GM12875 (cell line): Measurements from ENCODE around the gene PIGU.
"Not testable (repeated sequence)": the region's sequence is repeated elsewhere in the genome, so short reads cannot be mapped to it uniquely, and the experiment has no call there.

Experiments
- H3K4me3 ChIP-seq: one replicate; pipeline ENCODE4 v1.5.1; 2011; ENCODE audit warnings: low read depth, low read length, control low read depth
- TF ChIP-seq, protein P1 (sequence below): IDR thresholded peaks from 2 replicates; pipeline ENCODE4 v1.5.1; 2011; ENCODE audit warnings: low read depth, mild to moderate bottlenecking, control low read depth, inconsistent platforms, low read length, moderate library complexity, borderline replicate concordance; ENCODE audit not compliant: insufficient read depth

The PIGU gene

DNA sequence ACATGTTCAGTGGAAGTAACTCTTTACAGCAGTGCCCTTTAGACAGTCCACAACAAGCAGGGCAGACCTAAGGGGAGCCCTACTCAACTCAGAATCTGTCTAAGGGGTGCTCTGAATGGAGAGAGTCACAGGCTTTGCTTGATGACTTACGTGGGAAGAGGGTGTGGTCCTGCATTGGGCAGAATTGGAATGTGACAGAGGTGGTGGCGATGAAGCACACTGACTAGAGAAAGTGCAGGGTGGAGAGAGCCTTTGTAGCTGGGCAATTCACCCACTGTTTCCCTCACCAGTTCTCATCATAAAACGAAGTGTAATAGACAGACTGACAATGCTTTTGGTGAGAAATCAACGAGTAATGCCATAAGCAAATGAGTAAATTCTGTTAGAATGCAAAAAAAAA is 38.5 kb upstream of the PIGU start:
- H3K4me3 ChIP-seq = no peak overlapping the region
- TF ChIP-seq, protein P1, sequence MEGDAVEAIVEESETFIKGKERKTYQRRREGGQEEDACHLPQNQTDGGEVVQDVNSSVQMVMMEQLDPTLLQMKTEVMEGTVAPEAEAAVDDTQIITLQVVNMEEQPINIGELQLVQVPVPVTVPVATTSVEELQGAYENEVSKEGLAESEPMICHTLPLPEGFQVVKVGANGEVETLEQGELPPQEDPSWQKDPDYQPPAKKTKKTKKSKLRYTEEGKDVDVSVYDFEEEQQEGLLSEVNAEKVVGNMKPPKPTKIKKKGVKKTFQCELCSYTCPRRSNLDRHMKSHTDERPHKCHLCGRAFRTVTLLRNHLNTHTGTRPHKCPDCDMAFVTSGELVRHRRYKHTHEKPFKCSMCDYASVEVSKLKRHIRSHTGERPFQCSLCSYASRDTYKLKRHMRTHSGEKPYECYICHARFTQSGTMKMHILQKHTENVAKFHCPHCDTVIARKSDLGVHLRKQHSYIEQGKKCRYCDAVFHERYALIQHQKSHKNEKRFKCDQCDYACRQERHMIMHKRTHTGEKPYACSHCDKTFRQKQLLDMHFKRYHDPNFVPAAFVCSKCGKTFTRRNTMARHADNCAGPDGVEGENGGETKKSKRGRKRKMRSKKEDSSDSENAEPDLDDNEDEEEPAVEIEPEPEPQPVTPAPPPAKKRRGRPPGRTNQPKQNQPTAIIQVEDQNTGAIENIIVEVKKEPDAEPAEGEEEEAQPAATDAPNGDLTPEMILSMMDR = no peak

DNA sequence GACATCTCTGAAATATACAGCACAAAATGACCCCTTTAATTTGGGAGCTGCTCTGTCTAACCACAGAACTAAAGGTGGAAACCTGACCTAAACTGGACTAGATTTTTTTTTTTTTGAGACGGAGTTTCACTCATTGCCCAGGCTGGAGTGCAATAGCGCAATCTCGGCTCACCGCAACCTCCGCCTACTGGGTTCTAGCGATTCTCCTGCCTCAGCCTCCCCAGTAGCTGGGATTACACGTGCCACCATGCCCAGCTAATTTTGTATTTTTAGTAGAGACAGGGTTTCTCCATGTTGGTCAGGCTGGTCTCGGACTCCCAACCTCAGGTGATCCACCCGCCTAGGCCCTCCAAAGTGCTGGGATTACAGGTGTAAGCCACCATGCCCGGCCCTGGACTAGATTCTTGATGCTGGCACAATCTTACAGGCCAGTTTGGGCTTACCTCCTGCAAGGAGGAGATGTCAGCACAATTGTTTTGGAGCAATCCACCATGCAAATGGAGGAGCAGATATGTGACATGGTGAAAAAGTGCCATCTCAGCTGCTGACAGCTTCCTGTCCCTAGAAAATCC is 37.1 kb upstream of the PIGU start:
- not testable (repeated sequence) for H3K4me3 ChIP-seq

DNA sequence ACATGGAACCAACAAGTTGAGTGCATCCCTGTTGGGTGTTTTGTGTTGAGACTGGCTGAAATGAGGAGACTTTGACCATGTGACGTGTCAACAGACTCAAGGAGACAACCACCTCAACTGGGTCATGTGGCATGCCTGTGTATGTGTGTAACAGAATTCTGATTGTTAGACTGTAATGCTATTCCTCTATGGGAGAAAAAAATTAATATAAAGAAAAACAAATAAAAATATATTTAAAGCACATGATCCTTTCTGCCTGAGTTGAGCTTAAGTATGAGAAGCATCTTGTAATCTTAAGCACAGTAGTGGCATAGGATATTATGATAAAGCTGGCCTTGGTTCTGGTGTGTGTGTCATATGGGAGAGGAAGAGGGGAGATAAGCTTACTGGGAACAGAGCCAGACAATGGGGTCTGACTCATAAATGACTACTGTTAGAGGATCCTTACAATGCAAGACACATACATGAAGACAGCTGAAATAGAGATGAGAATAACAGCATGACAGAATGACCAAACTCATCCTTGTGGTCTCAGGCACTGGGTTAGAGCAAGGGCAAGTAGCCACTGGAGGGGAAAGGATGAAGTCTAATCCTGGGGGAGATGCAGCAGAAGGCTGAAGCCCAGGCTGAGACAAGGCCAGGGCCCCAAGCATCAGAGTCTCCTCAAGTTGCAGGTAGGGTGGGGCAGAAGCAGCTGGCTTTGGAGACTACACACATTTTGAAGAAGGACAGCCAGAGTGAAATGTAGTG is 36.5 kb upstream of the PIGU start:
- TF ChIP-seq, protein P1 = no peak
- no peak overlapping the region for H3K4me3 ChIP-seq

DNA sequence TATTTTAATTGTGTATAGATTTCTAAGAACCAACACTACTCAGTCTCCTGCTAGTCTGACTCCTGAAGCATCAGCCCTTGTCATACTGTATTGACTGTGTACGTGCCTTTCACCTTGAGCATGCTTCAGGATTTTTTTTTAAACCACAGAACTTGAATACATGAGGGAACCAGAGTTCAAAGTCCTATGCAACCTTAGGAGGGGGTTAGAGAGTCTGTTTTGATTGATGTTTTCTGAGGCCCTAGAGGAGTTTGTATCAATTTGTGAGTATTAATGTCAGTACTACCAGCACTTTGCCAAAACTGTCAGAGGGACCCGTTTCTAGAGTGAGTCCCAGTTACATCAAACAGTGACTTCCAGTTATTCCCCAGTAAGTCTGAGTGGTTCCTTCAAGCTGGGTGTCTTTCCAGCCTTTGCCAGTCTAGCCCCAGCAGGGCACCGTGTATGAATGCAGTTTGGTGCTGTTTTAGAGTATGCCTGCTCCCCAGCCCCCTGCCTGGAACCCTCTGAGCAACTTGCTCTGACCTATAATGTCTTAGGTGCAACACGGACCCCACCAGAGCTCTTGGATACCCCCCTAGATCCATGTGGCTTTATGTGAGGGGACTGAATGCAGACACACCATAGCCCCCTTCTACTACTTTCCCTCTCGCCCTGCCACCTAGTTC is 35.8 kb upstream of the PIGU start:
- no peak overlapping the region for H3K4me3 ChIP-seq

DNA sequence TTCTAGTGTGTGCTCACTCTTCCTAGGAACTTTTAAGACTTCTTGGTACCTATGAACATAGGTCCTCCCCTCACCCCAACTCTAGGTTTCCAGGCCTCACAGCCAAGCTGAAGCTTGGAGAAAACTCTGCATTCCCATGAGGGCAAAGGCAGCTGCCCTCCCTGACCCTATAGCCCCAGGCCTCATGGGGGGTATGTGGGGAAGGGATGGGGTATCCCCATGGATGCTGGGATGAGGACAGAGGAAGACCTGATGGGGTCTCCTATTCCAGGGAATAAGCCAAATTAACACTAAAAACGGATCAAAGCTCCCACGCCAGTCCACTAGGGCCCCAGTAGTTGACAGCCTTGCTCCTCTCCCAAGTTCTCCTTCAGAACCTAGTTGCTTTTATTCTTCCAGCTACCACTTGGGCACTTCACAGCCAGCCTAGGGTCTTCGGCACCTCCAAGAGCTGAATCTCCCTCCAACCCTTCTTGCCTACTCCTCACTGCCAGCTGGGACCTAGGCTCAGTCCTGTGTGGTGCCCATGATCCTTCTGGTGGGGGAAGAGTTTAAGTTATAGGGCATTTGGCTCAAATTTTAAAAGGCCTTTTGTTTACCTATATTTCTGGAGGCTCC is 35.0 kb upstream of the PIGU start:
- H3K4me3 ChIP-seq = no peak overlapping the region
- TF ChIP-seq, protein P1 = no peak

More for the DNA sequence above, 35.8 kb upstream of the PIGU start:
- TF ChIP-seq, protein P1 = no peak

DNA sequence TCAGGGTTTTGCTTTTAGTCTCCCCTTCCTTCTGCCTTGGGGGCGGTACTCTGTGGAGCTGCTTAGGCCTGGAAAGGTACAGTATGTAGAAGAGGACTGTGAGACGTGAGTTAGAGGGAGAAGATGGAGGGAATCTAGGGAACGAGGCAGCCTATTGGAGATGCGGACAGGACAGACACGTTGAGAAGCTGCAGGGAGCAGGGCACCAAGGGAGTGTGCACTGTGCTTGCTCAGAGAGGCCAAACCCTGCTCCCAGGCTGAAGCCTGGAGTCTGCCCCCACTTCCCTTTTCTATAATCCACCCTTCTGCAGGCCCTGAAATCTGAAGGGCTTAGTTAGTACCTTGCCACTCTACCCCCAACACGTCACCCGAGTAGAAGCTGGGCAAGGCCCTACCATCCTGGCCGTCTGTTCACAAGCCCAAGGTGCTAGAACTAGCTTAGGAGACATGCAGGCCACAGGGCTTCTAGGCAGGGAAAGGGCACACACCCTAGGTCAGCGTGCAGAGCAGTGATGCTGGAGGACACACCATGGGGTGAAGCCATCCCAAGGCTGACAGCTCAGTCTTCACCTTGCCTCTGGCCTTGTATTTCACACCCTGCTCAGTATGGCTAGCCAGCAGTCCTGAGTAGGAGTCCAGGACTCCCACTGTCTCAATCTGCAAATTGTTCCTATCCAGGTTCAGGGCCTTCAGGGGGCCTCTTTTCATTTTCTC is 34.1 kb upstream of the PIGU start:
- TF ChIP-seq, protein P1 = no peak
- no peak overlapping the region for H3K4me3 ChIP-seq

DNA sequence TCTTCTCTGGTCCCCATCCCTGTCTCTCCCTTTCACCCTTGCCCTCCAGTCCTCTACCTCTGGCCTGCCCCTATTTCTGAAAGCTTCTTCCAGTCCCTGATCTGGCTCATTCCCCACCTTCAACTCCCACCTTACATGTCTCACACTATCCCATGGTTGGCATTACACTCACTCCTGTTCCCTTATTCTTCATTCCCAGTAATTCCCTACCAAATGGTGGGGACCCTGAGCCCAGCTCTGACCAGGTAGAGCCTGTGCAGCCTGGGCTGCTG is 33.6 kb upstream of the PIGU start:
- H3K4me3 ChIP-seq = no peak overlapping the region
- TF ChIP-seq, protein P1 = no peak
